HG03060 (cell line): ENCODE results near the gene P2RX6.
"Not testable (repeated sequence)": the region's sequence is repeated elsewhere in the genome, so short reads cannot be mapped to it uniquely, and the experiment has no call there.

Experiments
- ATAC-seq: cut with Tn5 transposase; IDR thresholded peaks from one replicate; pipeline ENCODE4 v1.9.1; 2021; ENCODE audit warnings: low read depth, moderate number of reproducible peaks; ENCODE audit not compliant: unreplicated experiment

Gene P2RX6

DNA sequence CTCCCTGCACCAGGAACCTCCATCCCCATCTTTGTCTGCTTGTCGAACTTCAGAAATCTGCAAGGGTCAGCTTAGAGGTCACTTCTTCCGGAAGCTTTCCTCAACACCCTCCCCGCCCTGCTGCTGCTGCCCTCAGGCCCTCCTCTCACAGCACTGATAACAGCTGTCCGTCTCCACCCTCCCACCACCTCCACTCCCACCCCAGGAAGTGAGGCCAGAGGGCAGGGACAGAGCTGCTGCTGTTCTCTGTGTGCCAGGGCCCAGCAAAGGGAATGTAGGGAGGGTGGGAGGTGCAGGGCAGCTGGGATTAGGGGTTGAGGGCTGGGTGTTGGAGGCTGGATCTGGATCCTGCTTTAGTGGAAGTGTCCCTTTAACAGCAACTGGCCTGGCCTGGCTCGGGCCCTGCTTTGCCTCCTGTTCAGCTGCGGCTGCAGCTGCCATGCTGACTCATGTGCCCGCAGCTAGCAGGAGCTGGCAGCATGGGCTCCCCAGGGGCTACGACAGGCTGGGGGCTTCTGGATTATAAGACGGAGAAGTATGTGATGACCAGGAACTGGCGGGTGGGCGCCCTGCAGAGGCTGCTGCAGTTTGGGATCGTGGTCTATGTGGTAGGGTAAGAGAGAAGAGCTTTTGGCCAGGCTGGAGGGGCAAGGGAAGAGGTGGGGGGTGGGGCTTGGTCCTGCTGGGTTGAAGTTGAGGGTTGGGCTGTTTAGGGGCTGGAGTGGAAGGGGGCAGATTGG lies at the start of gene P2RX6:
Gene P2RX6 (plus strand): TSS at position 440 of the 740 bp plus-strand sequence. CDS start 10 bp downstream, at position 450.
- no peak for ATAC-seq

DNA sequence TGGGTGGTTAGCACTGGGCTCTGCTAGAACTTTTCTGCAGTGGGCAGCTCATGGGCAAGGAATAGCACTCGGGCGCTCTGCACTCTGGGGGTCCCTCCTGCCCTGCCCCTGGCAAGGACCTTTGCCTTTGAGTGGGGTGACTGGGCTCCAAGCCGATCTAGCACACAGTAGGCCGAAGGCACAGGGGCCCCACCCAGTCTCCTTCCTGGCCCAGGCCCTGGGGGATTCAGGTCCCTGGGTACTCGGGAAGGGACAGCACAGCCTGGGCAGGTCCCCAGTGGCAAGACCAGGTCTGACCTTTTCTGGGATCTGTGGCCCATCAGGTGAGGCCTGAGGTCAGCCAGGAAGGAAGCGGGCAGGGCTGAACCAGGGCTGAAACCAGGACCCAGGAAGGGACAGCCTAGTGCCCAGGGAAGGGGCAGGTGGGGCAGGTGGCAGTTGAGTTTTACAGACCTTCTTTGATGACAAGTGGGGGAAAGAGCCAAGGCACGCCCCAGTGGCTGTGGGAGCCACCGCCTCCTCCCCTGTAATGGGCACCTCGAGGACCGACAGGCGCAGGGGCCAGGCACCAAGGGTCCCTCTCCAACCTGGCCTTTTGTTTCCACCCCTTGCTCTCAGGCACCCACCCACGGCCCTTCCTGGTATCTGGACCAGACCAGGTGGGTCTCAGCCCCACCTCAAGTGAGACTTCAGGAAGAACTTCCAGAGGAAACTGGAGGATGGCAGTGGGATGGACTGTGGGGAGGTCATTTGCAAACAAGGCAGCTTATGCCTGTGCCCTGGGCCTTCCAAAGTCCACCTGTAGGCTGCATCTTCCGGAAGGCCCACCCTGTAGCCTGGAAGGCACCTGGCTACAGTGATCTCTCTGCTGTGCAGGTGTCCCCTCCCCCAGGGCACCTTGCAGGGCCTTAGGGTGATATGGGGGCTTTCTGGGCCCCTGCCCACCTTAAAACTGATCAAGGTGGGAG lies 48.8 kb upstream of the P2RX6 start:
- ATAC-seq = no peak

DNA sequence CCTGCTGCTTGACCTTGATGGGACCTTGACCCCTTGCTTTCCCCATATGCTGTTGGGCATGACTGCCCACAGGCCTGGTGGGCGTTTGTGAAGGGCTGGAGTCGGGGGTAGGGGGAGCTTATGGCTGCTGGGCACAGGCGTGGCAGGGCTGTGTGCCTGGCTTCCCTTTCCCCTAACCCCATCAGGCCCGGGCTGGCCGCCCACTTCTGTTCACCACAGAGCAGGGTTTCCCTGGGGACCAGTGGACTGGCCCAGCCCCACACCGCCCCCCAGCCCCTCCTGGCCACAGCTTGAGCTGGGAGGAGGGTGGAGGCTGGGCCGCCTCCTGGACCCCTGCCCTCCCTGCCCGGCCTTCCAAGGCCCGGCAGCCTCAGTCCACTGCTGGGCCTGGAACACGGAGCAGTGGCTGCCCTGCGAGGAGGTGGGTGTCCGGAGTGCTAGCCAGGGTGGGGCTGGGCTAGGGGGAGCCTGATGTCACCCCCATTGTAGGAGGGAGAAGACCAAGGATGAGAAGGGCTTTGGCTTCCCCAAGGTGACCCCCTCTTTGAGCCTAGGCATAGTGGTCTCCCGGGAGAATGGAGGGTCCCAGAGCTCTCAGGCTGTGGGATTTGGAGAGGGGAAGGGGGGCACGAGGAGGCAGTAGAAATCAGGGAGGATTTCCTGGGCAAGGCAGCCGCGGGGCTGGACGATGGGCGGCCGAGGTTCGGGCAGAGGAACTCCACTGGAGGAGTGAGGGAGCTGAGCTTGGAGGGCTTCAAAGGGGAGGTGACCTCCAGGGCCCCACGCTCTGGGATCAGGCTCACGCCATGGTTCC lies 47.9 kb upstream of the P2RX6 start, which contains the start of gene AIFM3:
Gene AIFM3 (plus strand): TSS at position 373 of the 814 bp plus-strand sequence. CDS start 690 bp downstream, outside the sequence.
- ATAC-seq = no peak

DNA sequence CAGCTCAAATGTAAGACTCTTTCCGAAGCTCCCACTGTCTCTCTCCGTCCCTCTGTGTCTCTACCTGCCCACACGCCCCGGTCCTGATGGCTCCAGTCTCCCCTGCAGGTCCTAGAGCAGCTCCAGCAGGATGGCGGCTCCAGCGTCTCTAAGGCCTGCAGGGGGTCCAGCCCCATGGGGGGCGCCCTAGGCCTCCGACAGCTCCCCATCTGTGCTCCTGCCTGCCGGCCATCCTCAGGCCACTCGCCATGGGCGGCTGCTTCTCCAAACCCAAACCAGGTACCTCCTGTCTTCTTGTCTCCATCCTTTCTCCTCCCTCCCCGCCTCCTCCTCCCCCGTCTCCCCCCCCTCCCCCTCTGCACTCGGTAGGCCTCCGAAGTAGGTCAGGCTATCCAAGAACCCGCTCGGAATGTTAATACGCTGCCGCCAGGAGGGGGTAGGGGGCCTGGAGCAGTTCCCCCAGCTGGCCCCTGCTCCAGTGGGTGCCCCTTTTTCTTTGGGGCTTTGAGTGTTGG lies 47.2 kb upstream of the P2RX6 start:
- ATAC-seq = no peak

DNA sequence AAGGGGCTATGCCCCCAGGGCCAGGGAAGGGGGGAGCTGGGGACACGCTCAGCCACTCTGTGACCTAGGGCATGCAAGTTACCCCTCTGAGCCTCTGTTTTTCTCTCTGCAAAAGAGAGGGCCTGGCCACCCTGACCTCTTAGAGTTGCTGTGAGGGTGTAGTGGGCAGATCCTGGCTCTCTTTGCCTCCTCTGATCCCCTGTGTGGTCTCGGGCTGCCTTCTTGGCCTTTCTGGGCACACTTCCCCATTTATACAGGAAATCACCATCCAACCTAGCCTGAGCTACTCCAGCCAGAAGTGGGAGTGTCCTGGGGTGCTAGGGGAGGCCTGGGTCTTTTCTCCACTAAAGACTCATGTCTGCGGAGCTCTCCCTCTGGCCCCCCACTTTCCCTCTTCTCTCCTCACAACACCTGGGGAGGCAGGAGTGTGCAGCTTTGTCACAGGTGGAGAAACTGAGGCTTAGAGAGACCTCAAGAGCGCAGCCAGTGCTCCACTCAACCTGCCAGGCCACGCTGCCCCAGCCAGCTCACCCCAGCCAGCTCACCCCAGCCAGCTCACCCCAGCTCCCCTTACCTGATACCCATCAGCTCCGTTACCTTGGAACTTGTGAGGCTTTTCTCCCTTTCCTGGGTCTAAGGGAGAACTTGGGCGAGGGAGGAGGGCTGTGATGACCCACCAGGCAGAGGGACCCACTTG lies 46.5 kb upstream of the P2RX6 start:
- ATAC-seq = no peak

DNA sequence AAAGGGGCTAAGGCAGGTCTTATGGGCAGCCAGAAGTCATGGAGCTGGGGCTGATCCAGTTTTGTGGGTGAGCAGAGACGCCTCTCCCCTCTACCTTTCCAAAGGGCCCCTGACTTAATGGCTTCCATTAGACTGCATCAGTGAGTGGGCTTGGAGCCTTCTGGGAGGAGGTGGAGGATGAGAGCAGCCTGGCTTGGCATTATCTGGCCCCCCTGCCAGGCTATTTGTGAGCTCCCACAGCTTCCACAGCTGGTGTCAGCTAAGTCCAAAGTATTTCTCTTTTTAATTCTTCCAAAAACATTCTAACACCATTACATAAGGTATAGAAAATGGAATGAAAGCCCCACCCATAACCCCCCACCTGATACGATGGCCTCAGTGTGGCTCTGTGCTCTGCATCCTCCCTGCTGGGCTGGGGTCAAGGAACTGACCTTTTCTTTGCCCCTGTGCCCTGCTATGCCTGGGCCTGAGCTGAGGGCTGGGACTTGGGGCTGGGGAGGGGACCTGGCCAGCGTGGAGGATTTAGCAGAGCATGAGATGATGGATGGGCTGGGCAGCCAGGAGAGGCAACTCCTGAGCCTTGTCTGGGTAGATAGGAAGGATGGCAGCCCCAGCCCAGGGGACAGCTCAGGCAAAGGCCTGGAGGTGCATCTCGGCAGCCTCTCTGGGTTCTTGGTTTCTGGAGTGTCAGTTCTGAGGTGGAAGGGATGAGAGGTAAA lies 43.9 kb upstream of the P2RX6 start:
- no peak for ATAC-seq

DNA sequence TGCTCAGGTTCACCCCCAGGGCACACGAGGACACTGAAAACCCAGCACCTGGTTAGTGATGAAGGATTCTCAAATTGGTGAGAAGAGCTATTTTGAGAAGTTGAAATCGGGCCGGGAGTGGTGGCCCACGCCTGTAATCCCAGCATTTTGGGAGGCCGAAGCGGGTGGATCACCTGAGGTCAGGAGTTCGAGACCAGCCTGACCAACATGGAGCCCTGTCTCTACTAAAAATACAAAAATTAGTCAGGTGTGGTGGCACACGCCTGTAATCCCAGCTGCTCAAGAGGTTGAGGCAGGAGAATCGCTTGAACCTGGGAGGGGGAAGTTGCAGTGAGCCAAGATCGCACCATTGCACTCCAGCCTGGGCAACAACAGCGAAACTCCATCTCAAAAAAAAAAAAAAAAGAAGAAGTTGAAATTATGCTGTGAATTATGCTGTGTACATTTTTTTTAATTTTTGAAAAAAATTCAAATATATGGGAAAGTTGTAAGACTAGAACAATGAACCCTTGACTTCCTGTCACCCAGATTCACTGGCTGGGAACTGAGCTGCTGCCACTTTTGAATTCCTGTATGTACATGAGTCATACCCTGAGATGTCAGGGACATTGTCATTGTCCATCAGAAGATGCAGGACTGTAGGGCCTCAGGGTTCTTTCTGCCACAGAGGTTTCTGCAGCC lies 42.8 kb upstream of the P2RX6 start:
- ATAC-seq = not testable (repeated sequence)

DNA sequence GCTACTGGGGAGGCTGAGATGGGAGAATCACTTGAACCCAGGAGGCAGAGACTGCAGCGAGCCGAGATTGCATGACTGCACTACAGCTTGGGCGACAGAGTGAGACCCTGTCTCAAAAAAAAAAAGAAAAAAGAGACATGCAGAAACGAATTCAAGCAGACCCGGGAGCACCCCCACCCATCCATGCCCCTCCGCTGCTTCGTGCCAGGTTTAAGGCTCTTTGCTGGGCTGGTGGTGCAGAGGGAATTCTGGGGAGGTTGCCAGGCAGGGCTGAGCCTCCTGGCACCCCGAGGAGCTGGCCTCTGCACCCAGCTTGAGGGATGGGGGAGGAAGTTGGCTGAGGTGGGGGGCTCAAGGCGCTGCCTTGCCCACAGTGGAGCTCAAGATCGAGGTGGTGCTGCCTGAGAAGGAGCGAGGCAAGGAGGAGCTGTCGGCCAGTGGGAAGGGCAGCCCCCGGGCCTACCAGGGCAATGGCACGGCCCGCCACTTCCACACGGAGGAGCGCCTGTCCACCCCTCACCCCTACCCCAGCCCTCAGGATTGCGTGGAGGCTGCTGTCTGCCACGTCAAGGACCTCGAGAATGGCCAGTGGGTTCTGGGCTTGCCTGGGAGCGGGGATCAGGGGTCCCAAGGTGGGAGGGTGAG lies 41.9 kb upstream of the P2RX6 start:
- no peak for ATAC-seq

DNA sequence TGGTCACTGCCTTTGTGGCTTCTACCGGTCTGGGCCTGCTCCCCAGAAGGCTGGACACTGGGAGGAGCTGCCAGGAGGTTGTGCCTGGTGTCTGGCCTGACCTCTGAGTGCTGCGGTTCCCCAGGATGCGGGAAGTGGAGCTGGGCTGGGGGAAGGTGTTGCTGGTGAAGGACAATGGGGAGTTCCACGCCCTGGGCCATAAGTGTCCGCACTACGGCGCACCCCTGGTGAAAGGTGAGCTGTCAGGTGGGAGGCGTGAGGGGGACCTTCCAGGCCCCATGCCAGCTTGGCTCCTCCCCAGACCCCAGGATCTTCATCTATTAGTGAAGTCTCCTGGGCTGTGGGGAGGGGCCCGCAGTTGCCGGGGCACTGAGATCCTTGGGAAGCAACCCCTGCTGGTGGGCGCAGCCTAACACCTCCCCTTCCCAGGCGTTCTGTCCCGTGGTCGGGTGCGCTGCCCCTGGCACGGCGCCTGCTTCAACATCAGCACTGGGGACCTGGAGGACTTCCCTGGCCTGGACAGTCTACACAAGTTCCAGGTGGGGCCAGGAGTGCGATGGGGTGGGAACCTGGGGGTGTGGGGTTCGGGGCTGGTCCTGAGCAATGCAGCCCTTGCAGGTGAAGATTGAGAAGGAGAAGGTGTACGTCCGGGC lies 41.2 kb upstream of the P2RX6 start:
- ATAC-seq = no peak

DNA sequence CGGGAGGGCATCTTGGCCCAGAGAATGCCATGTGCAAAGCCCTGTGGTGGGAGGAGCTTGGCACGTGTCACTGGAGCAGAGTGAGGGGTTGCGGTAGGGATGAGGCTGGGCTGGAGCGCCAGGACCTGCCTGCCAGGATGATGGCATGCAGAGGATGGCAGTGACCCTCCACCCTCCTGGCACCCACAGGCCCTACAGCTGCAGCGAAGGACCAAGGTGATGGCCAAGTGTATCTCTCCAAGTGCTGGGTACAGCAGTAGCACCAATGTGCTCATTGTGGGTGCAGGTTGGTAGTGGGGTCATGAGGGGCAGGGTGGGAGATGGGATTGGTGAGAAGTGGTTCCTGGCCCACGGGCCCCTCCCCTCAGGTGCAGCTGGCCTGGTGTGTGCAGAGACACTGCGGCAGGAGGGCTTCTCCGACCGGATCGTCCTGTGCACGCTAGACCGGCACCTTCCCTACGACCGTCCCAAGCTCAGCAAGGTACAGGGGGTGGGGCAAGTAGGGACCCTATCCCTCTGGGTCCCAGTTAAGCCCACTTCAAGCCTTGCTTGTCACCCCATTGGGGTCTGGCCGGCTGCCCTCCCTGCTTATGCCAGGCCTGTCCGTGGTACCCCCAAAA lies 40.5 kb upstream of the P2RX6 start:
- no peak for ATAC-seq

DNA sequence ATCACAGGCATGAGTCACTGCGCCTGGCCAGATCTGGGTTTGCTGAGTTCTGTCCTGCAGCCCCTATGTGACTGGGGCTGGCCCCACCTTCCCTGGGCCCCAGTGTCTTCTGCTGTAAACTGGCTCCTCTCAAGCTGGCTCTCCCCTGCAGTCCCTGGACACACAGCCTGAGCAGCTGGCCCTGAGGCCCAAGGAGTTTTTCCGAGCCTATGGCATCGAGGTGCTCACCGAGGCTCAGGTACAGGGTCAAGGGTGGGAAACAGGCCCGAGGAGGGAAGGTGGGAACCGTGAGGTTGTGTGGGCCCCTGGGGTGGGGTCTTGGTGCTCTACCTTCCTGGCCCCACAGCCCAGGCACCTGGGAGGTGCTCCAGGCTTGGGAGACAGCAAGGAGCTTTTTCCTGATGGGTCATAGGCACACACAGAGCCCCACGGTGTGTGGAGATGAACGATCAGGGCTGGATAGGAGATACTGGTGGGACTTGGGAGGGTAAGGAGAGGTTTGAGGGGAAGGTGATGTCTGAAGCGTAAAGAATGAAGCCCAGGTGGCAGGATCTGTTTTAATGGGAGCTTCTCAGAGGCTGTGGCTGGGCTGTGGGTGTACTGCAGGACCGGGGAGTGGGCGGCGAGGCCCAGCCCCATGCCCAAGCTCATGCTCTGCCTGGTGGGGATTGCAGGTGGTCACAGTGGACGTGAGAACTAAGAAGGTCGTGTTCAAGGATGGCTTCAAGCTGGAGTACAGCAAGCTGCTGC lies 39.2 kb upstream of the P2RX6 start:
- no peak for ATAC-seq

DNA sequence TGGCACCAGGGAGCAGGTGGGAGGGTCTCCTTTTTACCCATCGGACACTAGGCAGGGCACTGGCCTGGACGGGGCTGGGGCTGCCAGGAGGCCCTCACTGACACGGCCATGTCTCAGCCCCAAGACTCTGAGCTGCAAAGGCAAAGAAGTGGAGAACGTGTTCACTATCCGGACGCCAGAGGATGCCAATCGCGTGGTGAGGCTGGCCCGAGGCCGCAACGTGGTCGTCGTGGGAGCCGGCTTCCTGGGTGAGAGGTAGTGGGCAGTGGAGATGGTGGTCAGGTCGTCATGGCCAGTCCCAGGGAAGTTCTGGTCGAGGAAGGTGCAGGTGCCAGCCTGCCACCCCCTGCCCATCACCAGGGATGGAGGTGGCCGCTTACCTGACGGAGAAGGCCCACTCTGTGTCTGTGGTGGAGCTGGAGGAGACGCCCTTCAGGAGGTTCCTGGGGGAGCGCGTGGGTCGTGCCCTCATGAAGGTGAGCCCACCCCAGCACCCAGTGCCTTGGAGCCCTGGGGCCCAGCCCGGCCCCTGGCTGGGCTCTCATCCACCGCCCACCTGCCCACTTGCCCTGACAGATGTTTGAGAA lies 38.6 kb upstream of the P2RX6 start:
- no peak for ATAC-seq

DNA sequence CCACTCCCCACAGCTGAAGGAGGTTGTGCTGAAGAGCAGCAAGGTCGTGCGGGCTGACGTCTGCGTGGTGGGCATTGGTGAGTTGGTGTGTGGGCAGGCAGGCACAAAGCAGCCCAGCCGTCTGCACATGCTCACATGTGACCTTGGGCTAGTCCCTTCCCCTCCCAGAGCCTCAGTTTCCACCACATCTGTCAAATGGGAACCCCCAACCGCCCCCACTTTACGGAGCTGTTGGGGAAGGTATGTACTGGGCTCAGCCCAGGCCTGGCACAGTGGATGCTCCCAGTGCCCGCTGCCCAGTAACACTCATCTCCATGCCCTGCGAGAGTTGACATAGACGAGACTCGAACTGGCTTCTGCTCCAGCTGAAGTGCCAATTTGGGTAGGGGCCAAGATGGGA lies 37.9 kb upstream of the P2RX6 start:
- ATAC-seq = no peak

DNA sequence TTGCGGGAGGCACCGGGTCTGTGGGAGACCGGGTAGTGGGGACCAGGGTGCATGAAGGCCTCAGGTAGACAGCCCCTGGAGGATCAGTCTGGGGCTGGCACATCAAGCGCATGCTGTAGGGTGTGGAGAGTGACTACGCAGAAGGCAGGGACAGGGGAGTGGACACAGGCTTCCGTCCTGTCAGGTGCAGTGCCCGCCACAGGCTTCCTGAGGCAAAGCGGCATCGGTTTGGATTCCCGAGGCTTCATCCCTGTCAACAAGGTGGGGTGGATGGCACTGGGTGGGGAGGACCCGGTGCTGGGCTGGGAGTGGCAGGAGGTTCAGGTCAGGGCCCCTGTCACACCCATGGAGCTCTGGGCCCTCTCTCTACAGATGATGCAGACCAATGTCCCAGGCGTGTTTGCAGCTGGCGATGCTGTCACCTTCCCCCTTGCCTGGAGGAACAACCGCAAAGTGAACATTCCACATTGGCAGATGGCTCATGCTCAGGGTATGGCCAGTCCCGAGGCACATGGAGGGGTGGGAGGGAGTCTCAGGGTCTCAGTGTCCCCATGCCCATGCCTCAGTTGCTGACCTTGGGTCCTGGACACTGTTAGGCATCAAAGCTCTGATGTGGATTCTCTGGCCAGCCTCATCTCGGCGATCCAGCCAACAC lies 37.3 kb upstream of the P2RX6 start:
- no peak for ATAC-seq

DNA sequence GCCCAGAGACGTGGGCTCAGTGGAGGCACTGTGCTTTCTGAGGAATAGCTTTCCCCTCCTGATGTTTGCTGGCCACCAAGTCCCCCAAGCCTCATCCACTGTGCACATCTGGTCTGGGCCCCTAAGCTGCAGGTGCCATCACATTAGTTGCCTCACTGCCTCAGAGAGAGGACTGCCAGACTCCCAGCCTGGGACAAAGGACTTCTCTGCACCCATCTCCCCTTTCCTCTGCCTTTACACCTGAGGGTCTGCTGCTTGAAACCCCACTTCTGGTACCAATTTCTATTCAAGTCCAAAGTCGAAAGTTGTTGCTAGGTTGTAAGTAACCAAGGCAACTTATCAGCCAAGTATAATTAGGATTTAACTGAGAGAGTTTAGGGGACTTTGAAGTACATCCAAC lies 36.5 kb upstream of the P2RX6 start:
- ATAC-seq = no peak
